ENCODE measurements around the gene FUCA1.

The FUCA1 gene

DNA sequence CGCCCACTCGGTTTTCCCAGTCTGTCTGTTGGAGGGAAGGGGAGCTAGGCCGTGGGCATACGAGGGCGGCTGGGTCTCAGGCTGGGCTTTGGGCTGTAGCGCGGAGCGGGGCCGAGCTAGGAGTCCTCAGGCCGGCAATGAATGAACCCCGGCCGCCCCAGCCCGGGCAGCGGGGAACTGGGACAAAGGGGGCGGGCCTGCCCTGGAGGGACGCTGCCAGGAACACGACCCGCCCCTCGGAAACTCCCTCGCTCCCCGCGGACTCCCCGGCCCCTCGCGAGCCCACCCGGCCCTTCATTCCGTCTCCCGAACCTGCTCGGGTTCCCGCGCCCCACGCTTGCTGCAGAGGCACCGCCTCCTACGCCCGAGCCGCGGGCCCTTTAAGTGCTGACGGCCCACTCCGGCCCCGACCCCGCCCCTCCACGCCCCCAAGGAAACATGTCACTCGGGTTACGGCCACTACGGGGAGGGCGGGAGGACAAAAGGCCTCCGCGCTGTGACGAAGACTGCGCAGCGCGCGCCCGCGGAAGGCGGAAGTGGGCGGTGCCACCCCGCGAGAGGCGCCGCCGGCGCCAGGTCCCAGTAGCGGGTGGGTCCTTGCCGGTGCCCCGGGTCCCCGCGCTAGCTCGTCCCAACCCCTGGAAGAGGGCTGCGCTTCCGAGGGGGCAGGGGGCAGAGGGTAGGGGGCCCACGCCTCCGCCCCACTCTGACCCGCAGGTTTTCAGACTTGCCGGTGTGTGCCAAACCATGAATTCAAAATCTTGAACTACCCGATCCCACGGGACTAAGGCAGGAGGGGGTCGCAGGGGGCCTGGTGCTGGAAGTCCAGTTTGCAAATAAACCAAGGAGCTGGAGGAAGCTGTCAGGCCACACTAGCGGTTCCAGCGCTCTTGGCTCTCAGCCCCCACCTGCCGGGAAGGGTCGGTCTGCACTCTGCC lies 67.4 kb downstream of the FUCA1 start, which contains the start of gene GALE:
GALE (minus strand) TSS at position 355 of the 938 bp plus-strand sequence. CDS start 1,747 bp downstream, outside the sequence.
- DNase-seq: peak; percentile 65 to 97 (median 93)

DNA sequence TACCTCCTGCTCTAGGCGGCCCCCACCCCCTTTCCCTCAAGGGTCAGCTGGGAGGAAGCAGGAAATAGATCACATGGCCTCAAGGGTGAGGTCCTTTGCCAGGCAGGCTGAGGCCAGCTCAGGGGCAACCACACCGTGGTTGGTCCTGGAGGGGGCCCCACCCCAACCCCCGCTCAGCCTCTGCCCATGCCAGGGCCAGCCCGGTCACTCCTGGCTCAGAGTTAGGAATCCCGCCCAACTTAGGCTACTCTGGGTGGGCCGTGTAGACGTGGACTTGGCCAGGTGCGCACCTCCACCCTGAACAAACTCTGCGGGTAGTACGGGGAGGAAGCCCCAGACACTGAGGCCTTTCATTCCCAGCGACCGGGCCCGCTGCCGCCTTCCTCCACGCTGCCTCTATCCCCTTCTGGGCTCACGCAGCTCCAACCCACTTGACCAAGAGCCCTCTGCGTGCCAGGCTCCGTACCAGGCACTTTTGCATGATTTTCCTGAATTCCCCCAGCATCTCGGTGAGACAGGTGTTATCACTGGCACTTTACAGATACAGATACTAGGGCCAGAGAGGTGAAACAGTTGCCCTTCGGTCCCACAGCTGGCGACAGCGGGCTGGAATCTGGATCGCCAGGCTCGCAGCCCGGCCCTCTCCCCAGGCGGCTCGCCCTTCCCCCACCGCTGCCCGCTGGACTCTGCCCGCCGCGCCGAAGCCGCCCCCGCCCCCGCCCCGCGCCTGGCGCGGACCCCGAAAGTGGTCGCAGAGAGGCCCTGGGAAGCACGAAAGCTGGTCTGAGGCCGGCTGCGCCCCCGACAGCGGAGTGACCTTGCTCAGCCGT lies 68.3 kb downstream of the FUCA1 start:
- DNase-seq: peak in 6 of 14 donors; percentile 9 to 58 (median 49)

GRCh38 chr1:23799255-23799569 lies 68.9 kb downstream of the FUCA1 start:
- DNase-seq: no peak

DNA sequence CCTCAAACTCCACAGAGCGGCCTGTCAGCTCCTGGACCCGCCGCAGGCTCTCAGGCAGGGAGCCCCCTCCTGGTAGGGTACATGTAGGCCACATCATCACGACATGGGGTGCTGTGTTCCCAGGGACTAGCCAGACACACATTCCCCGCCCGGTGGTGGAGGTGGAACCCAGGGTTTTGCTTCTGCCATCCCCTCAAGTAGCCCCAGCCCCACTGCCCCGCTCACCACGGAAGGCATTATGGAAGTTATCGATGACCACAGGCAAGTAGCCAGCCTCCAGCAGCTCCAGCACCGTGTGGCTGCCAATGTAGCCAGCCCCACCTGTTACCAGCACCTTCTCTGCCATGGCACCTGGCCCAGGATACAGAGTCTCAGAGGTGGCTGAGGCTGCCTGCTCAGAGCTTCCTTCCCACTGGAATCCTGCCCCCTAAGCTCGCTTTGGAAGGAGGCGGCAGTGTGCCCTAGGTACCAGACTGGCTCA lies 69.4 kb downstream of the FUCA1 start:
- no peak for DNase-seq

- DNase-seq: no peak
These were observed 70.3 kb downstream of the FUCA1 start for GRCh38 chr1:23797478-23798448.

GRCh38 chr1:23796466-23797271 lies 71.4 kb downstream of the FUCA1 start:
- DNase-seq: no peak

DNA sequence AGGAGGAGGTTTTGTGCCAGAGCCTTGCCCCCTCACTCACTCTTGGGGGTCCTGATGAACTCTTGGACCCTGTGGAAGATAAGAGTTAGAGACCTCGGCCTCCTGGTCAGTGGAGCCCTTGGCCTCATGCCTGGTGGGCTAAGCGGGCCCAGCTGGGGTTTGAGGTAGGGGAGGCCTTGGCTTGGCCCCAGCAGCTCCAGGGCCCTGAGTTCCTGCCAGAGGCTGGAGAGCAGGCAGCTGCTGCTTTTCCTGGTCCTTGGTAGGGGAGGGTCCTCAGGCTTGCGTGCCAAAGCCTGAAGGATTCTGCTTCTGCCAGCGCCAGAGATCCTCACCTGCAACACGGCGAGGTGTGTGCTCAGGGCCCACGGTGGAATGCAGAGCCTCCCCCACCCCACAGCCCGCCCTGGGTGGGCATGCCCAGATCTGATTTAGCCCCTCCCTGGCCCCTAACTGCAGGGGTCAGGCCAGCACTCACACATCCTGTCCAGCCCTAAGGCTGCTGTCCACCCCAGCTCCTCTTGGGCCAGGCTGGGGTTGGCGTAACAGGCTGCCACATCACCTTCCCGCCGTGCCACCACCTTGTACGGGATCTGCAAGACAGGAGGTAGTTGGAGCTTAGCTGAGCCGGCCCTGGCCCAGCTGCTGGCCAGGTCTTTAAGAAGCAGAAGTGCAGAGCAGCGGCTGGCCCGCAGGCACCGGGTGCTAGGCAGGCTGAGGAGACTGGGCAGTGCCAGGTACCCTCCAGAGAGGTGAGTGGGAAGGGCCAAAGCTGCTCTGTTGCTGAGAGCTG lies 72.2 kb downstream of the FUCA1 start:
- DNase-seq: no peak
